Endodermal cell (in vitro differentiated cells): ENCODE results near the gene EHD4. TPM values are rescaled to one million over a fixed set of nuclear protein-coding genes. Genes with fewer than 3 reads are reported as not detected.

ENCODE experiments used
- DNase-seq: peaks from one replicate; pipeline ENCODE4 v3.0.0-alpha.2; 2017
- H3K27ac ChIP-seq: 2 replicates; pipeline ENCODE4 v1.5.1; 2013; ENCODE audit warnings: mild to moderate bottlenecking, low read depth, low read length, moderate library complexity
- H3K27me3 ChIP-seq: 2 replicates; pipeline ENCODE4 v1.6.1; 2013; ENCODE audit warnings: mild to moderate bottlenecking, low read length, moderate library complexity; ENCODE audit not compliant: insufficient read depth, control insufficient read depth, poor library complexity, severe bottlenecking
- H3K36me3 ChIP-seq: 2 replicates; pipeline ENCODE4 v1.7.0; 2013; ENCODE audit warnings: mild to moderate bottlenecking, low read length, moderate library complexity; ENCODE audit not compliant: control insufficient read depth, insufficient read depth
- H3K4me1 ChIP-seq: one replicate; pipeline ENCODE4 v1.7.0; 2013; ENCODE audit warnings: low read length; ENCODE audit not compliant: control insufficient read depth, insufficient read depth
- H3K4me3 ChIP-seq: 2 replicates; pipeline ENCODE4 v1.5.1; 2013; ENCODE audit warnings: mild to moderate bottlenecking, low read length, moderate library complexity
- H3K9ac ChIP-seq: 2 replicates; pipeline ENCODE4 v1.6.1; 2013; ENCODE audit warnings: mild to moderate bottlenecking, low read length, moderate library complexity; ENCODE audit not compliant: poor library complexity, severe bottlenecking; ENCODE audit errors: extremely low read depth
- H3K9me3 ChIP-seq: 2 replicates; pipeline ENCODE4 v1.6.1; 2013; ENCODE audit warnings: mild to moderate bottlenecking, low read length, moderate library complexity; ENCODE audit not compliant: control insufficient read depth
- H3K27ac Mint-ChIP-seq: 2 replicates; pipeline ENCODE4 v1.8.0; 2020; ENCODE audit warnings: mixed read lengths
- H3K27me3 Mint-ChIP-seq: 2 replicates; pipeline ENCODE4 v1.8.0; 2021; ENCODE audit warnings: mild to moderate bottlenecking, mixed read lengths; ENCODE audit not compliant: insufficient read depth
- H3K36me3 Mint-ChIP-seq: 2 replicates; pipeline ENCODE4 v1.8.0; 2020; ENCODE audit warnings: low read depth, mixed read lengths
- H3K4me1 Mint-ChIP-seq: 2 replicates; pipeline ENCODE4 v1.8.0; 2020; ENCODE audit warnings: mixed read lengths
- H3K4me3 Mint-ChIP-seq: 2 replicates; pipeline ENCODE4 v1.8.0; 2020; ENCODE audit warnings: mild to moderate bottlenecking, moderate library complexity, mixed read lengths
- H3K9me3 Mint-ChIP-seq: 2 replicates; pipeline ENCODE4 v1.8.0; 2020; ENCODE audit warnings: mild to moderate bottlenecking, mixed read lengths
- WGBS, 2 experiments: methylation state at CpG; one replicate each; pipeline versions ENCODE4 v1.1.5 to v1.1.7; 2013; ENCODE audit warnings: missing lambda C conversion rate in 2 of 2, mixed read lengths in 1 of 2; ENCODE audit not compliant: insufficient coverage in 1 of 2, insufficient read length in 1 of 2; 5-methylcytosine and 5-hydroxymethylcytosine counted together
- total RNA-seq, 2 donors: library from RNA; stranded (reverse); fragmentation: NEBNext Ultra II Directional in 1 of 2; extraction: Animal tissue kit (Norgen Biotek cat#: 25700) in 1 of 2; gene quantifications; 2 replicates in 1 of 2; 3 replicates in 1 of 2; pipeline ENCODE4 v1.2.1, GENCODE V29; 2021
- TF ChIP-seq, protein P1 (sequence below): fragments of 200-600 bp; sonication (generic); conservative IDR thresholded peaks from 2 replicates; pipeline ENCODE4 v1.5.0; 2021; ENCODE audit warnings: antibody characterized with exemption, mild to moderate bottlenecking

The EHD4 gene
- total RNA-seq, 2 donors from 2014 or later = 16.9 to 17.3 TPM

DNA sequence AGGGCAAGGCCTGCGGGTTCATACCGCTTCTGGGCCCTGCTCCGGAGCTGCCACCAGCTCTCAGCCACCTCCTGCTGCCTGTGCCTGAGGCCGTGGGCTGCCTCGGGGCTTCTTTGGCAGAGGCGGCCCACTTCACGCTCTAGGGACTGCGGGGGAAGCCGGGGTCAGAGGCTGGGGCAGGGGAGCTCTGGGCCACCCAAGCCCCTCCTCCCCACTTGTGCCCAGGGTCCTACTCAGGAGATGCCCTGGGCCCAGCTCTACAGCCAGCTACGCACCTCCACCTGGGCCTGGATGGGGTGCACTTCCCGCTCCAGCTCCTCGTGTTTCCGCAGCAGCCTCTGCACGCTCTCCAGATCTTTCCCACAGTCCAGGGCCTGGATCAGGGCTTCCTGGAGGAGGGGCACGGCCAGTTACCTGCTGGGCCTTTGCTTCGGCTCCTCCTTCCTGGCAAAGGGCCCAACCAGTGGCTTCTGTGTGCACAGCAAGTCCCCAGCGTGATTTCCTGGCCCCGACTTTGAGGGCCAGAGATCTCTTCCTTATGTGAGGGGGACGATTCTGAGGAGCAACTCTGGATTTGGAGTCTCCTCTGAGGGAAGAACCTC, 109.7 kb downstream of the EHD4 start:
- H3K27ac Mint-ChIP-seq = peak overlapping the region; percentile 64
- no peaks in the 10 kb centered on the region for H3K9me3 Mint-ChIP-seq
- no peaks in the 10 kb centered on the region for H3K36me3 ChIP-seq
- TF ChIP-seq, protein P1, sequence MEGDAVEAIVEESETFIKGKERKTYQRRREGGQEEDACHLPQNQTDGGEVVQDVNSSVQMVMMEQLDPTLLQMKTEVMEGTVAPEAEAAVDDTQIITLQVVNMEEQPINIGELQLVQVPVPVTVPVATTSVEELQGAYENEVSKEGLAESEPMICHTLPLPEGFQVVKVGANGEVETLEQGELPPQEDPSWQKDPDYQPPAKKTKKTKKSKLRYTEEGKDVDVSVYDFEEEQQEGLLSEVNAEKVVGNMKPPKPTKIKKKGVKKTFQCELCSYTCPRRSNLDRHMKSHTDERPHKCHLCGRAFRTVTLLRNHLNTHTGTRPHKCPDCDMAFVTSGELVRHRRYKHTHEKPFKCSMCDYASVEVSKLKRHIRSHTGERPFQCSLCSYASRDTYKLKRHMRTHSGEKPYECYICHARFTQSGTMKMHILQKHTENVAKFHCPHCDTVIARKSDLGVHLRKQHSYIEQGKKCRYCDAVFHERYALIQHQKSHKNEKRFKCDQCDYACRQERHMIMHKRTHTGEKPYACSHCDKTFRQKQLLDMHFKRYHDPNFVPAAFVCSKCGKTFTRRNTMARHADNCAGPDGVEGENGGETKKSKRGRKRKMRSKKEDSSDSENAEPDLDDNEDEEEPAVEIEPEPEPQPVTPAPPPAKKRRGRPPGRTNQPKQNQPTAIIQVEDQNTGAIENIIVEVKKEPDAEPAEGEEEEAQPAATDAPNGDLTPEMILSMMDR = no peak
- no peaks in the 10 kb centered on the region for H3K9me3 ChIP-seq
- no peak overlapping the region for H3K9ac ChIP-seq
- no peaks in the 10 kb centered on the region for H3K27me3 ChIP-seq
- H3K4me3 ChIP-seq = no peak overlapping the region
- H3K27me3 Mint-ChIP-seq = no peaks in the 10 kb centered on the region
- H3K36me3 Mint-ChIP-seq = no peaks in the 10 kb centered on the region
- no peak overlapping the region for H3K27ac ChIP-seq
- H3K4me3 Mint-ChIP-seq = no peak overlapping the region
- H3K4me1 Mint-ChIP-seq = peaks cover 6% of the 10 kb centered on the region
- peak; percentile 86 for DNase-seq
- WGBS, 2 experiments = 81 to 83% methylated on average over 14 to 19 of the region's 19 CpGs
- peaks cover 8% of the 10 kb centered on the region for H3K4me1 ChIP-seq

DNA sequence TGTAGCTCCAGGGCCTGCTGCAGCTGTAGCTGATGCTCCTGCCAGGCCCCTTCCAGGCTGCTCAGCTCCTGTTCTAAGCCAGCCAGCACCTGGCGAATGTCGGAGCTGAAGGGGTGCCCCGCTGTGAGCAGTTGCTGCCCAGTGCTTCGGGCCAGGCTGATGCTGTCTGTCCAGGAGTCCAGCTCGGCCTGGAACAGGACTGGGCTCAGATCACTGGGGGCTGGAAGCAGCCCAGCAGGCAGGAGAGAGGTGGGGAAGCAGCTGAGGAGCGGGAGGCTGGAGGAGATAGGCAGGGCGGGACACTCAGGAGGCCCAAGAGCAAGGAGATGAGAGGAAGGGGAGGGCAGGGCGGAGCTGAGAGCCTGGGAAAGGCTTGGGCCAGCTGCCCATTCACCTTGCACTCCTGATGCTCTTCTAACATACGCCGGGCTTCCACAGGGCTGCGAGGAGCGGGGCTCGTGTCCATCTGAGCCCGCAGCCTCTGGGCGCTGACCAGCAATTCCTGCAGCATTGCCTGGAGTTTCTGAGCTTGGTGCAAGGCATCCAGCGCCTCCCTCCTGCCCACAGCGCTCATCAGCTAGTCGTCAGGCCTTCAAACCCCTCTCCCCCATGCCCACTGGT, 110.5 kb downstream of the EHD4 start:
- Mint-ChIP-seq H3K9me3 (no peaks in the 10 kb centered on the region), H3K4me1 (peaks cover 2% of the 10 kb centered on the region), H3K27me3 (no peaks in the 10 kb centered on the region), H3K4me3 (no peak overlapping the region), H3K36me3 (no peaks in the 10 kb centered on the region), H3K27ac (no peak overlapping the region)
- Histone ChIP-seq H3K4me3 (no peak overlapping the region), H3K9me3 (no peaks in the 10 kb centered on the region), H3K27ac (no peak overlapping the region), H3K4me1 (peaks cover 8% of the 10 kb centered on the region), H3K9ac (no peak overlapping the region), H3K27me3 (no peaks in the 10 kb centered on the region), H3K36me3 (no peaks in the 10 kb centered on the region)
- WGBS, 2 experiments = 87 to 90% methylated on average over 14 to 18 of the region's 18 CpGs
- no peak for DNase-seq
- TF ChIP-seq, protein P1 = no peak

DNA sequence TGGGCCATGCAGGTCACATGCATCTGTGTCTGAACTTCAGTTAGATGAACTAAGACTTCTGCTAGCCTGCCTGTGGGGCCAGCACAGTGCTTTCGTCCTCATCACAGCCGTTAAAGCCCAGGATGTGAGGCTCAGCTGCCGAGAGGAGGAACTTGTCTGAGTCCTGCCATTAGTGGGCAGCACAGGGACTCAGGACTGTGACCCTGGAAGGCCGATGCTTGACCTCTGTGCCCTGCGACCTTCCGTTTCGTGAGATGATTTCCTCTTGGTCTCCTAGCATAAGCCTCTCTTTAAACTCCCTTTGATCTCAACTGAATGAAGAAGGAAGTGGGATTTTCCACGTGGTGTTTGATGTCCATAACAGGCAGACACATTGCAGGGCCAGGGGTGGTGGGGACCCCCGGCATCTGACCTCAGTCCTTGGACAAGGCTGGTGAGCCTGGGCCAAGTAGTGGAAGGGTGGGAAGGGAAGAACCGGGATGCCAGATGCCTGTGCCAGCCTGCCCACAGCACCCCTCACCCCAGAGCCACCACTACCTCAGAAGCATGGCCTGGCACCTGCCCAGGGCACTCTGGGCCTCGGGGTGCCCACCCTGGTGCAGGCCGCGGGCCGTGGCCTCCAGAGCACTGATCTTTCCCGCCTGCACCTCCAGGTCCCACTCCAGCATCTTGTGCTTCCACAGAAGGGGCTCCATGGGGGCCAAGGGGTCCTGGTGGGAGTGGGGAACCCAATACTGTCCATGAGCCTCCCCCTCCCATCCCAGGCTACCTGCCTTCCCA, 112.1 kb downstream of the EHD4 start:
- H3K4me3 ChIP-seq = no peak overlapping the region
- H3K27ac ChIP-seq = no peak overlapping the region
- H3K27me3 Mint-ChIP-seq = no peaks in the 10 kb centered on the region
- no peaks in the 10 kb centered on the region for H3K36me3 ChIP-seq
- no peak for DNase-seq
- WGBS, 2 experiments = 79 to 89% methylated on average over 7 to 15 of the region's 15 CpGs
- no peaks in the 10 kb centered on the region for H3K27me3 ChIP-seq
- H3K9me3 Mint-ChIP-seq = no peaks in the 10 kb centered on the region
- no peaks in the 10 kb centered on the region for H3K9me3 ChIP-seq
- TF ChIP-seq, protein P1 = peak; percentile 63
- H3K4me1 Mint-ChIP-seq = peaks cover 5% of the 10 kb centered on the region
- H3K27ac Mint-ChIP-seq = no peak overlapping the region
- H3K4me1 ChIP-seq = no peaks in the 10 kb centered on the region
- H3K36me3 Mint-ChIP-seq = no peaks in the 10 kb centered on the region
- H3K4me3 Mint-ChIP-seq = no peak overlapping the region
- H3K9ac ChIP-seq = no peak overlapping the region
